Lung (tissue), 12 donors: Measurements from ENCODE around the gene TMEM123. TPM values are rescaled to one million over a fixed set of nuclear protein-coding genes. Genes with fewer than 3 reads are reported as not detected.

Source experiments
- ATAC-seq: fragments of 200-7000 bp; cut with Tn5 transposase; one replicate; pipeline ENCODE4 v1.9.1; 2020; ENCODE audit warnings: moderate number of reproducible peaks; ENCODE audit not compliant: insufficient read depth, low FRiP score
- DNase-seq, 3 donors: peaks; one replicate each; pipeline ENCODE4 v3.0.0-alpha.2; 2013 to 2017
- H3K27ac ChIP-seq, 2 donors: one replicate each; pipeline ENCODE4 v1.5.1; 2013; ENCODE audit warnings: mild to moderate bottlenecking in 2 of 2, moderate library complexity in 2 of 2, control low read depth in 1 of 2, inconsistent platforms in 1 of 2, low read depth in 1 of 2, low read length in 1 of 2
- H3K27me3 ChIP-seq, 3 donors: one replicate each; pipeline ENCODE4 v1.5.1; 2013; ENCODE audit warnings: low read length in 2 of 3; ENCODE audit not compliant: control insufficient read depth in 3 of 3, insufficient read depth in 3 of 3
- H3K36me3 ChIP-seq, 4 donors: one replicate each; pipeline ENCODE4 v1.5.1; 2013; ENCODE audit warnings: low read length in 4 of 4, mild to moderate bottlenecking in 1 of 4, moderate library complexity in 1 of 4; ENCODE audit not compliant: control insufficient read depth in 4 of 4, insufficient read depth in 4 of 4
- H3K4me1 ChIP-seq, 5 donors: one replicate each; pipeline ENCODE4 v1.5.1; 2013; ENCODE audit warnings: low read length in 5 of 5, mild to moderate bottlenecking in 2 of 5, moderate library complexity in 1 of 5; ENCODE audit not compliant: control insufficient read depth in 5 of 5, insufficient read depth in 5 of 5
- H3K4me3 ChIP-seq: one replicate; pipeline ENCODE4 v1.5.1; 2013; ENCODE audit warnings: mild to moderate bottlenecking, control low read depth, moderate library complexity
- H3K9ac ChIP-seq, 2 donors: one replicate each; pipeline ENCODE4 v1.5.1; 2013; ENCODE audit warnings: low read length in 2 of 2, control low read depth in 1 of 2; ENCODE audit not compliant: insufficient read depth in 1 of 2
- H3K9me3 ChIP-seq, 4 donors: one replicate each; pipeline ENCODE4 v1.5.1; 2013; ENCODE audit warnings: low read length in 3 of 4, mild to moderate bottlenecking in 1 of 4, moderate library complexity in 1 of 4; ENCODE audit not compliant: control insufficient read depth in 4 of 4, insufficient read depth in 3 of 4
- CTCF ChIP-seq: IDR thresholded peaks from 2 replicates; pipeline ENCODE4 v1.5.1; 2012; ENCODE audit warnings: mild to moderate bottlenecking; ENCODE audit errors: control extremely low read depth, extremely low read depth
- WGBS, 2 donors: extraction: QIAGEN DNeasy Blood & Tissue Kit; methylation state at CpG; one replicate each; pipeline ENCODE4 v1.1.7; 2013; 5-methylcytosine and 5-hydroxymethylcytosine counted together
- polyA plus RNA-seq, 2 donors: library from polyadenylated mRNA; stranded (reverse); fragments of 200-250 nt; gene quantifications; one replicate each; pipeline ENCODE4 v1.2.1, GENCODE V29; 2013
- total RNA-seq, 2 donors: library from RNA; depleted of rRNA in 1 of 2; stranded (reverse); fragments of >200 nt in 1 of 2; gene quantifications; one replicate each; pipeline ENCODE4 v1.2.1, GENCODE V29; 2014 to 2021
- donor health status: control.
- donor health status: control.
- donor health status: Bipolar disorder and iron deficiency.
- donor health status: healthy.
- donor health status: DM: yes; HTN: yes; CAD: no.

Gene TMEM123
- total and polyA plus RNA-seq, 4 donors, result 53.6 to 245 (median 100) TPM

GRCh38 chr11:102428696-102429095 is 23.9 kb downstream of the TMEM123 start:
- Histone ChIP-seq H3K4me1 (peaks cover 0 to 13% (median 4%) of the 10 kb centered on the region in 5 donors), H3K9ac (no peak overlapping the region)

GRCh38 chr11:102427068-102427467 is 25.5 kb downstream of the TMEM123 start:
- WGBS, 2 donors, result 0% methylated on average over 1 of the region's 1 CpG
- Histone ChIP-seq H3K36me3 (peaks cover 0 to 2% (median under 1%) of the 10 kb centered on the region in 4 donors), H3K4me1 (peaks cover 0 to 13% (median 4%) of the 10 kb centered on the region in 5 donors), H3K9ac (no peak overlapping the region), H3K27me3 (no peaks in the 10 kb centered on the region), H3K4me3 (no peak overlapping the region), H3K9me3 (no peaks in the 10 kb centered on the region), H3K27ac (no peak overlapping the region)
- TF ChIP-seq CTCF, result no peak
- DNase-seq (peak in 1 of 3 donors; percentile 26), ATAC-seq (peak; percentile 32)

More at GRCh38 chr11:102428696-102429095, 23.9 kb downstream of the TMEM123 start:
- ATAC-seq, result no peak
- DNase-seq, result no peak
- H3K4me3 ChIP-seq, result no peak overlapping the region
- H3K27me3 ChIP-seq, result no peaks in the 10 kb centered on the region
- WGBS, 2 donors, result 95 to 96% methylated on average over 4 of the region's 4 CpGs
- no peak for TF ChIP-seq CTCF
- H3K36me3 ChIP-seq, result peaks cover 0 to 2% (median 0%) of the 10 kb centered on the region in 4 donors
- peaks cover 0 to 2% (median 0%) of the 10 kb centered on the region in 4 donors for H3K9me3 ChIP-seq
- H3K27ac ChIP-seq, result no peak overlapping the region

GRCh38 chr11:102426570-102426969 is 26.0 kb downstream of the TMEM123 start:
- ATAC-seq (no peak), DNase-seq (no peak)
- peaks cover 0 to 2% (median under 1%) of the 10 kb centered on the region in 4 donors for H3K36me3 ChIP-seq
- TF ChIP-seq CTCF, result no peak
- peaks cover 0 to 13% (median 4%) of the 10 kb centered on the region in 5 donors for H3K4me1 ChIP-seq
- H3K9me3 ChIP-seq, result no peaks in the 10 kb centered on the region
- H3K9ac ChIP-seq, result no peak overlapping the region
- H3K27me3 ChIP-seq, result no peaks in the 10 kb centered on the region
- no peak overlapping the region for H3K4me3 ChIP-seq
- H3K27ac ChIP-seq, result no peak overlapping the region

- ATAC-seq, result no peak
- no peak for DNase-seq
- Histone ChIP-seq H3K4me1 (peaks cover 0 to 13% (median 4%) of the 10 kb centered on the region in 5 donors), H3K27ac (no peak overlapping the region), H3K4me3 (no peak overlapping the region), H3K36me3 (peaks cover 0 to 1% (median 0%) of the 10 kb centered on the region in 4 donors), H3K27me3 (no peaks in the 10 kb centered on the region), H3K9me3 (no peaks in the 10 kb centered on the region), H3K9ac (peak overlapping the region in 1 of 2 donors; percentile 20)
- 67 to 71% methylated on average over 2 of the region's 2 CpGs for WGBS, 2 donors
- TF ChIP-seq CTCF, result no peak
These were observed 26.6 kb downstream of the TMEM123 start for GRCh38 chr11:102426000-102426399.
